Kidney capillary endothelial cell (primary cell): Measurements from ENCODE around the gene ZDHHC23.

Source experiments
- DNase-seq: peaks from one replicate; pipeline ENCODE4 v3.0.0-alpha.2; 2018; ENCODE audit warnings: low spot score

Gene ZDHHC23

DNA sequence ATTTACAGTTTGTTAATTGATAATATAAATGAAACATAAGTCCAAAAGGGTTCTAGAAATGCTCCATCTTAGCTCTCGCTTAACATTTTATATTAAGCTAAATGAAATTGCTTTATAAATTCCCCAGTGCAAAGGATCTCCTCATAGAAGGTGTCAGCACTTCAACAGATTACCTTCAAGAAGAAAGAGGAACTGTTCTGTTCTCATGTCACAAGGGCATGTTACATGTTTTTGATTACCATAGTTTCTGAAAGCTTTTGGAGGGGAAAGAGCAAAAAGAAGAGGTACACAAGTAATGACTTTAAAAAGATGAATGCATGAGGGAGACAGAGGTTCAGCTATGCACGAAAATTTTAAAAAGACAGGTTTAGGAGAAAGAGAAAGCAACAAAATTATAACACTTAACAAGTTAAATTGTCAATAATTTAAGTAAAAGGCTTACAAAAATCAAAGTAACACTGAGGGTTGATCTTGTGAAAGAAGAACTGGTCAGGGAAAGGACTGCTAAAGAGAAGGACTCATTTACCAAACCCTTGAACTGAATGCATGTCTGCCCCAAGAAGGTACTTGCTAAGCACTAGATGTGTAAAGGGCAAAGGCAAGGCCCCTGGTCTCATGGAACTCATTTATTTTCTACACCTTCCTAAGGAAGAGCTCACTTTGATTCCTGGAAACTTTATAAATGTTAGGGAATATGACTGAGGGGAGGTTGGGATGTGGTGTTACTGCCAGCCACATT, 63.4 kb downstream of the ZDHHC23 start:
- DNase-seq: no peak
